ENCODE data around the gene GRPR.
"Not testable (repeated sequence)": the region's sequence is repeated elsewhere in the genome, so short reads cannot be mapped to it uniquely, and the experiment has no call there.

Gene GRPR

GRCh38 chrX:16171944-16172343, 48.6 kb downstream of the GRPR start:
- no peak for TF ChIP-seq CTCF (conservative IDR thresholded peaks at IDR 0.05; ENCODE audit: low read length)
- no peak overlapping the region for H3K4me3 ChIP-seq (ENCODE audit: low read length)
- DNase-seq (ENCODE audit: low read depth): no peak

GRCh38 chrX:16172391-16172790, 49.0 kb downstream of the GRPR start:
- no peak for DNase-seq (ENCODE audit: low read depth)
- no peak overlapping the region for H3K4me3 ChIP-seq (ENCODE audit: low read length)
- no peak for TF ChIP-seq CTCF (conservative IDR thresholded peaks at IDR 0.05; ENCODE audit: low read length)

GRCh38 chrX:16175329-16176061, 52.1 kb downstream of the GRPR start:
- no peak overlapping the region for H3K4me3 ChIP-seq (ENCODE audit: low read length)
- no peak for DNase-seq (ENCODE audit: low read depth)
- TF ChIP-seq CTCF (conservative IDR thresholded peaks at IDR 0.05; ENCODE audit: low read length): no peak

- no peak overlapping the region for H3K4me3 ChIP-seq (ENCODE audit: low read length)
- TF ChIP-seq CTCF (conservative IDR thresholded peaks at IDR 0.05; ENCODE audit: low read length): no peak
- no peak for DNase-seq (ENCODE audit: low read depth)
These were observed 53.9 kb downstream of the GRPR start for GRCh38 chrX:16177260-16177659.

GRCh38 chrX:16183843-16184242, 60.5 kb downstream of the GRPR start:
- not testable (repeated sequence) for H3K4me3 ChIP-seq (ENCODE audit: low read length); DNase-seq (ENCODE audit: low read depth)

GRCh38 chrX:16185725-16186136, 62.4 kb downstream of the GRPR start:
- TF ChIP-seq CTCF (conservative IDR thresholded peaks at IDR 0.05; ENCODE audit: low read length): no peak
- no peak overlapping the region for H3K4me3 ChIP-seq (ENCODE audit: low read length)
- peak; percentile 77 for DNase-seq (ENCODE audit: low read depth)

GRCh38 chrX:16186380-16187007, 63.1 kb downstream of the GRPR start:
- TF ChIP-seq CTCF (conservative IDR thresholded peaks at IDR 0.05; ENCODE audit: low read length): no peak
- no peak for DNase-seq (ENCODE audit: low read depth)

More at GRCh38 chrX:16186380-16187007, 63.1 kb downstream of the GRPR start:
- H3K4me3 ChIP-seq (ENCODE audit: low read length): no peak overlapping the region
